GM21423 (cell line): Measurements from ENCODE around the gene AOAH.
"Not testable (repeated sequence)": the region's sequence is repeated elsewhere in the genome, so short reads cannot be mapped to it uniquely, and the experiment has no call there.

Experiments used
- ATAC-seq: cut with Tn5 transposase; IDR thresholded peaks from one replicate; pipeline ENCODE4 v1.9.1; 2021; ENCODE audit warnings: mild to moderate bottlenecking, moderate library complexity; ENCODE audit not compliant: unreplicated experiment

Gene AOAH

DNA sequence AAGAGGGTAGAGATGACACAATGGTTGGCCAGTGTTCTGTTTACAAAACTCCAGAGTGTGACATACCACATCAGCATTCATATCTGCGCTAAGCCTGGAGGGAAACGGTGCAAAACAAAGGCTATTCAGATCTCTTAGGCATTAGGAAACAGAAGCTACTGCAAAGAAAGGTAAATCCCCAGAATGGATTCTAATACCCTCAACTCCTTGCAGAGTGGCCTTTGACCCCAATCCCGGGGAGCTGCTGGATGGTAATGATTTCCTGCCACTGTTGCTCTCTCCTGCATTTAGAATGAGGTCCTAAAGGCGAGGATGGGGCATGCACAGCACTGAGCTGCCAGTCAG lies 65.2 kb downstream of the AOAH start:
- ATAC-seq = no peak

DNA sequence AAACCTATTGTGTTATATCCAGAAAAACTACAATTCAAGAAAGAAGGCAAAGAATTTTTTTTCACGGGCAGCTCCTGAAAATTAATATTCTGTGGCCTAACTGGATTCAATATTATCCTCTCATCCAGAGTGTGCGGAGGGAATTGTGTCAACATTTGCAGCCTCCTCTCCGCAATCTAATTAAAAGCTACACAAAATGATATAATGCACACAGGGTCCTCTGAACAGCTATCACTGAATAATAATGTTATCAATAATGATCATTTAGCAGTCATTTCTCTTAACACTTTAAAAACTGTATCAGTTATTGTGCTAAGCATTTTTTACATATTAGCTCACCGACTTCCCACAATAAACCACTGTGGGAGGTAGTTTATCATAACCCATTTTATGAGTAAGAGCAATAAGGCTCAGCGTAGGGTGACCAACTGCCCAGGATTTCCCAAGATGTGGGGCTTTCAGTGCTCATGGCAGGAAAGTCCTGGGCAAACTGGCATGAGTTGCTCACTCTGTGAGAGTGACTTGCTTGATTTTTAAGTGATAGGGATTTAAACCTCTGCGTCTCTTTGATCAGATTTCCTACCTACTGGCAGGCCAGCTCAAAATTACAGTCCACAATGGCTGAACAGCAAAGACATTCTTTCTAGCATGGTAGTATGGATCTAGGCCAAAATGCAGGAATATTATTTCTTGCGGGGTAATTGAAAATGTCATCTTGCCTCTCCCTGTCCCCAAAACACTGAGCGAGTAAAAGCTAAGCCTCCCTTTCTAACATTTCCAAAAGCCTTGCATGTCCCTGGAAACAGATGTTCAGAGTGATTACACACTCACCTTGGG lies 65.7 kb downstream of the AOAH start:
- ATAC-seq = no peak

DNA sequence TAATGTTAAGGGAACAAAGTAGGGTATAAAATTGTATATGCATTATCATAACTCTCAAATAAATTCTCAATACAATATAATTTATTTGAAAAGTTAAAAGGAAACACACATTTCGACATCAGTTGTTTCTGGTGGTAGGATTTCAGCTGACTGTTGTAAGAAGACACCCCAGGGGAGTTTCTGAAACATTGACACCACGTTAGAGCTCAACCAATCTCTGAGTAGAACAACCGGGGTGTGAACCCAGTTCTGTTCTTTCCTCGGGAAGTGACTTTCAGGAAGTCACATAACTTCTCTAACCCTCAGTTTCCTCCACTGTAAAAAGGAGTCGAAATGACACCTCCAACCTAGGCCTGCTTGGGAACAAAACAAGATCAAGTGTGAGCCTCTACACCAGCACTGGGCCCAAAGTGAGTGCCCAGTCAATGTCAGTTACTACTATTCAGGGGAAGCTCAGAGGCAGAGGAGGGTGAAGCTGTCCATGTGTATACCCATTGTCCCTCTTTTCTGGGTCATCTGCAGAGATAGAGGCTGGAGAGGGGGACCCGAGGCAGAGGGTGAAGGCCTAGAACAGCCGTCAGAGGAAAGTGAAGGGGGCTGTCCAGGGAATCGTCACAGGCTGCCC lies 67.1 kb downstream of the AOAH start:
- ATAC-seq = no peak

DNA sequence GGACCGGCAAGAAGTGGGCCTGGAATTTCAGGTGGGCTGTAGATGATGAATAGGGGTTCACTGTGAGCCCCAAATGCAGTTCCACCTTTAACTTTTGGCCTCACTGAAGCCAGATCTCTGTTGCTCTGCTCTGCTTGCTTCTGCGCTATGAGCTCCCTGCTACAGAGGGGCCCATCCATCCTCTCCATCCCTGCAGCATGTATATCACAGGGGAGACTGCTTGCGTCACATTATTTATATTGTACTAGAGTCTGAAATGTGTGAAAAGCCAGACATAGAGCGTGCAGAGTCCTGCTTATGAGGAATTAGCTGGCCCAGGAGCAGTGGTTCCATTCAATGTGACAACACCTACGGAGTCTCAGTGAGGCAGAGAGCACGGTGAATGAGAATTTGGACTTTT lies 69.9 kb downstream of the AOAH start:
- ATAC-seq = no peak

DNA sequence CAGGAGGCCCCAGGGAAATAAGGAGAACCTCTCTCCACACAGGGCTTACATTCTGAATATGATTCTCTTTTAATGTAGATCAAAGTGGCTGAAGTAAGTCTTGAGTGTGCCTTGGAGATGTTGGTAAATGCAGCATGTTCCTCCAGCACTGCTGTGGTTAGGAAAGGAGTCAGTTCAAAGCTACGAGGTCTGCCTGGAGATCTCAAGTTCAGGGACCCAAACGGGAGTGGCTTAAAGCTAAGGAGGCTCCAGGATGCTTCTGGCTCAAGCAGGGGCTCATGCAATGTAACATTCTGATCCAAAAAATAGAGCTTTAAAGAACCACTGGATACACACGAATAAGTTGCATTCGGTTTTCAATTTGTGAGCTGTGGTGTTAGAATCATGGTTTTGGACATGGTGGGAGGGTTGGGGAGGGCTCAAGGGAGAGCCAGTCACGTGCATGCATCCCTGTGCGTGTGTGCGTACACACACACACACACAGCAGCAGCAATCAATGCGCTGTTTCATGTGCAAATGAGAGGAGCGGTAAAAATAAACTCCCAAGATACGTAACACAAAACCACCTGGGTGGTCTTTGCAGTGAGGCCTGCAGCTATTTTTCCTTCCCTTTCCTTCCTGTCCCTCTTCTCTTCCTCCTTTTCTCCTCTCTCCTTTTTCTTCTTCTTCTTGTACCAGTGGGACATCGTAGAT lies 70.5 kb downstream of the AOAH start:
- ATAC-seq = no peak

DNA sequence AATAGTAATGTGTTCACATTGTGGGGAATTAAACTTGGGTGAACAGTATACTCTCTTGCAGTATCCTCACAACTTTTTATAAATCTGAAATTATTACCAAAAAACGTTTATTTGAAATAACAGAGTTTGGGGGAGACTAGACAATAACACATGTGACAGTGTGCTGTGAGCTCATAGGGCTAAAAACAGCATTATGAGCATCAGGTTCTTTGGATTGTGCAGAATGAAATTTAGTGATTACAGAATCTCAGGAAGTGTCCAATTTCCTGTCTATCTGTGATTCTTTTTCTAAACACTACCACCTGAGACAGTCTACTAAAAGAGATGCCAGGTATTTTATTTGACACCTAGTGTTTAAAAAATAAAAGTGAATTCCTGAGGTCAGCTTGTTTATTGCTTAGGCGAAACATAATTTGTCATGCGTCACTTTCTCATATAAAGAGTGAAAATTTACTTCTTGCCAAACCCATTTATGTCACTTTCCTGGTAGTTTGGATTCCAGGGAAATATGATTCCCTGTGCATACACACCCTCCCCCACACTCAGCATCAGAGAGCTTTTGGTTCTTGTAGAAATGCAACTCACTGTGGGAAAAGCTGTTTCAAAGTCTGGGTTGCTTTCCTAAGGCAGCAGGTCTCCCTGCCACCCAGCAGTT lies 71.2 kb downstream of the AOAH start:
- ATAC-seq = no peak

DNA sequence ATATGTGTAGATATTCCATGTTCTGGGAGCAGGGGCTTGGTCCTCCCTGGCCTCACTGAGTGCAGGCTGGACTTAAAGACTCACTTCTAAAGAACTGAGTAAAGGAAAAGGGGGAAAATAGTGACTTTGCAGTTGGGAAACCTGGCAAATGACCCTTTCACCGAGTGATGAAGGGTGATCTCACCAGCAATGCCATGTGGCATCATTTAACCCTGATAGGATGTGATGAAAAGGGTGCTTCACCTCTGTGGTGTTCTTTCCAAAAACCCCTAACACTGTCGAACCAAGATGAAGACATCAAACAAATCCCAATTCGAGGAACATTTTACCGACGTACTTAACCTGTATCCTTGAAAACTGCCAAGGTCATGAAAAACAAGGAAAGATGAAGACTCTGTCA lies 71.9 kb downstream of the AOAH start:
- ATAC-seq = no peak

DNA sequence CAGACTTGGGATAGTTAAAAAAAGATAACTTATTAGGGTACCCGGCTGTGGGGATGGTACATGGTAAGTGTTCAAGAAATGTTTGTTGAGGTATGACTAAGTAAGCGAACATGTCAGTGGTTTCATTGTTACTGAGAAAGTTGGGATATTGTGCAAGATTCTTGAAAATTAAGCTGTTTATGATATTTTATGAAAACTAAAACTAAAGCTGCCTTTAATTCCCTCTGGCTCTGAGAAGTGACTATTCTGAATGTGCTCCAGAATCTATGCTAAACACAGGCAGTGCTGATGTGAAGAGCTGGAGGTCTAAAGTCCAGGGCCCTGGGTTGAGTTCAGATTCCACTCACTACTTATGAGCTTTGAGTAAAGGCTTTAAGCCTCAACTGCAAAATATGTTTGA lies 72.9 kb downstream of the AOAH start:
- ATAC-seq = no peak

DNA sequence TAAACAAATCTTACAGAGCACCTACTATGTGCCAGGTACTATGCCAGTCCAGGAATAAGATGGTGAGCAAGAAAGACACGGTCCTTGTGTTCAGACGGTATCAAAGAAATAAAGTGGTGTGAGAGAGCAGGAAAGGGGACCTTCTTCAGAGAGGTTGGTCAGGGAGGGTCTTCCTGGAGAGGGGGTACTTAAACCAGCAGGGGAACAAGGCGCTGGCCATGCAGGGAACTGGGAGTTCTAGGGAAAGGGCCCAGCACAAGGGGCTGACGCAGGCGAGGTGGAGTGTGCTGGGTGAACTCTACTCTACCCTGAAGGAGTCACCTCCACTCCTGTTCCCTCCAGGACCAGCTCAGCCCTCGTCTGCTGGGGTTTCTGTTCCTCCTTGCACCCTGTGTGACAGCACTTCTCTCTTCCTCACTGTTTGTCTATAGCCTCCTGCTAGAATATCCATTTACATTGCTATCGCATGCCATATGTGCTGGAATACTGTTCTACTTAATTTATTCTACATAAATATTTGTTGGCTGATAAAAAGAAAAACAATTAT lies 73.5 kb downstream of the AOAH start:
- no peak for ATAC-seq

DNA sequence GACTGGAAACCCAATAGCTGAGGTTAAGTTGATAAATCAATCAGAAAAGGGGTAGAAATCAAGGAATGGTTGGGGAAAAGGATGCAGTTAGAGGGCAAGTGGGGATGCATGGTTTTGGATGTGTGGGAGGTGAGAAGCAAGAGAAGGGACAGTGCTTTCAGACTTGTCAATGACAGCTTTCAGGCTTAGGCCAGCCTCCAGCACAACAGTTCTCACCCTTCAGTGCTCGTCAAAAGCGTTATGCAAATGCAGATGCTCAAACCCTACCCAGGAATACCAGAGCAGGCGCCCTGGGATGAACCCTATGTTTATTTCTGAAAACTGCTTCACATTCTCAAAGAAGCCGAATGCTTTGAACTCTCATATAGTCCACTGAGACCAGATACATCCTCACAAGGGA lies 74.0 kb downstream of the AOAH start:
- no peak for ATAC-seq

DNA sequence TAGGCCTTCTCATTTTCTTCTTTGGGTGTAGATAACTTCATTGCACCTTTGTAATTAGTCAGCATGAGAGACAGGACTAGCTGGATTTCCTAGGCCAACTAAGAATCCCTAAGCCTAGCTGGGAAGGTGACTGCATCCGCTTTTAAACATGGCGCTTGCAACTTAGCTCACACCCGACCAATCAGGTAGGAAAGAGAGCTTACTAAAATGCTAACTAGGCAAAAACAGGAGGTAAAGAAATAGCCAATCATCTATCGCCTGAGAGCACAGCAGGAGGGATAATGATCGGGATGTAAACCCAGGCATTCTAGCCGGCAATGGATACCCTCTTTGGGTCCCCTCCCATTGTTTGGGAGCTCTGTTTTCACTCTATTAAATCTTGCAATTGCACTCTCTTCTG lies 75.0 kb downstream of the AOAH start:
- not testable (repeated sequence) for ATAC-seq

DNA sequence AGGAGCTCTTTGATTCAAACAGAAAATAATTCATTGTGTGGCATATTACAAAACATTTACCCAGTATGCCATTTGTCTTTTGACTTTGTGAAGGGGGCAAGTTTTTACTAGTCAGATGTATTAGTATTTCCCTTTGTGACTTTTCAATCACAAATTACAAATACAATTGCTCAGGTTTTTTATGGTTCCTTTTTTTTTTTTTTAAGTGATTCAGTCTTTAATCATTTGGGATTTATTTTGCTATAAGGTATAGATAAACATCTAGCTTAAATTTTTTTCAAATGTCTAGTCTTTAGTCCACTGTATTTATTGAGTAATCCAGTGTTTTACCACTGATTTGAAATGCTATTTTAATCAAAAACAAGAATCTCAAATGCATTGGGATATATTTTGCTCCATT lies 75.9 kb downstream of the AOAH start:
- no peak for ATAC-seq

DNA sequence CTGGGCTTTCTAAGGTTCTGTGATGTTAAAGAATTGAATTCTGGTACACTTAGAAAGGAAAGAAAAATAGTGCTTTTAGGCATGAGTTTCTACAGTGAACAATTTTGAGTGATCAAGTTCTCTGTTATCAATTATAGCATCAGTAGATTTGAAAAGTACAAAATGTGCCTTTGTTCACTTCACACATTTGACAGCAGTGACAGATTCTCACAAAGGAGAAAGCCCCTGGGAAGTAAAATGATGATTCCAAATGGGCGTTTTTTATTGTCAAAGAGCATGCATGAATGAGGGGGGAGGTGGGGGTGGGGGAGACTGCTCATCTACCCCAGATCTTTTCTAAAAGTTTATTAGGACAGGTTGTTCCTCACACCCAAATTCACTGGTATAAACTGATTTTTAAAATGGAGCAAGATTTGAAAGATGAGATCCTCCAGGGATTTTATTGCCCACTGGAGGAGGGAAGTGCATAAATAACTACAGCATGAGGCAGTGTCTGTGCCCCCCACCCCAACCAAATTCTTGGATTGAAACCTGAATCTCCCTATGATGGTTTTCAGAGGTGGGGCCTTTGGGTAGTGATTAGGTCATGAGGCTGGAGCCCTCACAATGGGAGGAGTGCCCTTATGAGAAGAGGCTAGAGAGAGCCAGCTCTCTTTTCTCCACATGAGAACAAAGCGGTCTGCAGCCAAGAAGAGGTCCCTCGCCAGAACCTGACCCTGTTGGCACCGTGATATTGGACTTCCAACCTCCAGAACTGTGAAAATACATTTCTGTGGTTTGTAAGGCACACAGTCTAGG lies 79.5 kb downstream of the AOAH start:
- no peak for ATAC-seq

DNA sequence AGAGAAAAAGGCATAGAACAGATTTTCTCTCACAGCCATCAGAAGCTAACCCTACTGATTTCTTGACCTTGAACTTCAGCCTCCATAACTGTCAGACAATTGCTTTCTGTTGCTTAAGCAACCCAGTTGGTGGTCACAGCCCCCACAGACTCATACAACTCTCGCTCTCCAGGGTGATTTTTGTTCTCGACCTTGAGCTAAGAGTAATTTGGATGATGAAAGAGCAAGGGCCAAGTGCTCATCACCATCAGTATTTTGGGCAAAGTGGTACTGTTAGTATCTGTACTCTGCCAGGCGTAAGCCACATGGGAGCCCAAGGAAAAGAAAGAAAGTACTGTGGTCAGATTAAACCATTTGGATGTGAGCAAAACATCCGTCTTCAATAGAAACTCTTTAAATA lies 81.9 kb downstream of the AOAH start:
- ATAC-seq = no peak

DNA sequence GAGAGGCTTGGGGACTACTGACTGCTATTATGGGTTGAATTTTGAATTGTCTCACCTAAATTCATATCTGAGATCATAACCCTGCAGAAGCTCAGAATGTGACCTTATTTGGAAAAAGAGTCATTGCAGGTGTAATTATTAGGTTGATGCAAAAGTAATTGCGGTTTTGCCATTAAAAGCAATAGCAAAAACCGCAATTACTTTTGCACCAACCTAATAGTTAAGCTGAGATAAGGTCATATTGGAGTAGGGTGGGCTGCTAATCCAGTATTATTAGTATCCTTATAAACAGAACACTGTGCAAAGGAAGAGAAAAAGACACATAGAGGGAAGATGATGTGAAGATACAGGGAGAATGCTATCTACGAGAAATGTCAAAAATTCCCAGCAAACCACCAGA lies 82.3 kb downstream of the AOAH start:
- ATAC-seq = no peak

DNA sequence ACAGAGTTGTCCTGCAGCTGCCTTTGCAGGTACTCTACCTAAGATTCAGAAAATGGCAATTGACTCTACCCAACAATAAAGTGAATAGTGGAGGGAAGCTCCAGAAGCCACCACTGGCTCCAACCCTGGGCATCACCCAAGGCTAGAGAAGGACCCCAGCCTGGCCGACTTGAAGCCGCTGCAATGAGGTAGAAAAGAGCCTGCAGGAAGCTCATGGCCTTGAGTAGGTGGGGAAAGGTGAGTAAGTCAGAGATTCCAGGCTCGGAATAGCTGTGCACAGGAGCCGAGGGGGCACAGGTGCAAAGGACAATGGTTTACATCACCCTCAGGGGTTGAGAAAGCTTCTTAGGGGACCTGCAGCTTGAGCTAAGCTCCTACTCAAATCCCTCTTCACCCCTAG lies 83.6 kb downstream of the AOAH start:
- ATAC-seq = no peak

DNA sequence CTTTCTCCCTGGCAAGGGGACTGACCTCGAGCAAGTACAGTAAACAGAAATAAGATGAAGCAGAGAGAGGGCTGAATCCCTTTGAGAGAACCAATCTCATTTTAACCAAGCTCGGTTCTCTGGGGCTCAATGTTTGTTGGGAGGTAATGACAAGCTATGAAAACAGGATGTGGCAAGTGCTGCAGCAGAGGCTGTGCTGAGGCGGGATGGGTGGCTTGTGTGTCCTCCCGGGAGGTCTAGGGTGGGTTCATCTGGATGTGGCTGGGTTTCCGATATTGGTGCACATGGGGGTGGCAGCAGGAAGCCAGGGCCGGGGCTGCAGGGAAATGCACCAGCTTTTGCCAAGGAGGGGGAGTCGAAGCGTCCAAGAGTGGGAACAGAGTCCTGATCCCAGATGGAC lies 84.5 kb downstream of the AOAH start:
- ATAC-seq = no peak

DNA sequence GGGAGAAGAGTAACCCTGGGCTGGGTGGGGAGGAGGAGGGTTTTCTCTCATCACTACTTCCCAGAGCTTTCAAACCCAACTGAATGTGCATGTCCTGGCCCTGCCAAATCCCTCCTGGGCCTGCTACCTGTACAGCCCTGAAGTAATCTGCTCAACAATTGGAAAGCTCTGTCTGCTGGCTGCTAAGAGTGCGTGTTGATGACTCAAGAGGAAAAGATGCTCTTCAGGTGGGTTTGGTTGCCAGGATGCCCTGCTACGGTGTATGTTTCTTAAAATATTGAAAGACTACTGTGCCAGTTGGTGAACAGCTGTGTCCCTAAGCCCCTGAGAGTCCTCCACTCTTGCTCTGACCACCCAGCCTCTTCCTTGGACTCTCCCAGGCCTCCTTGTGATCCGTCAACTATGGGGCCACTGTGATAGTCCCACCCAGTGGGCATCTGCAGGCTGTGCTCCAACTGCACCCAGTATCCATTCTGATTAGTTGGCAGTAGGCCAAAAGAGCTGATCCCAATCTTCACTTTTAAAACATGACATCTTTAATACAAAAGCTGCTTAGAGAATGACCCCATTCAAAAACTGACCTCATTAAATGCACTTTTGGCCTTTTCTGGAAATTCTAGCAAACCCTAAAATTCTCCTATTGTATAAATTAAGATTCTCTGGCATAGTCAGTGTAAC lies 85.6 kb downstream of the AOAH start:
- ATAC-seq = no peak

DNA sequence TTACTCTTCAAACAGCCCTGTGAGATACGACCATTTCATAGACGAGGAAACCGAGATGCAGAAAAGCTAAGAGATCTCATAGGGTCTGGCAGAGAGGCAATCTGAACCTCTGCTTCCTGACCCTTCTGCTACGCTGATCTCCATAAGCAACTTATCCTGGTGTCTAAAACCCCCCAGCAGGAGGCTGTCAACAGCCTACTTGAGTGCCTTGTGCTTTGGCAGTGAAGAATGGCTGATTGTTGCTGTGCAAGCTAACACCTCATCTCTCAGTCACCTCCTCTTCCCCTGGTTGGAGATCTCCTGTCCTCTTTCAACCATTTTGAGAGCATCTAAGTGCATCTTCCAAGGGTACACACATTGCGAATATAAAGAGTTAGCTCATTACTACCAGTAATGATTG lies 86.2 kb downstream of the AOAH start:
- ATAC-seq = no peak

DNA sequence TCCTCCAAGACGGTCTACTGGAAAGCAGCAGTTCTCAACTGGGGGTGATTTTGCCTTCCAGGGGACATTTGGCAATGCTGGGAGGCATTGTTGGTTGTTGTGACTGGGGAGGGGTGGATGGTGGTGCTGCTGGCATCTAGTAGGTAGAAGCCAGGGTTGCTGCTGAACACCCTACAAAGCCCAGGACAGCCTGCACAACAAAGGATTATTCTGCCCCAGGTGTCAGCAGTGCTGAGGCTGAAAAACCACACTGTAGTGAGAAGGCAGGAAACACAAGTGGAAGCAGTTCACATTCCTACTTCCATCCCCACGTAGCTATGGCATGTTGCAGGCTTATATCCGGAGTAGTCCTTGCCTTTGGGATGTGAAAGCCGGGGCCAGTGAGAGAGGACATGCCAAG lies 86.9 kb downstream of the AOAH start:
- ATAC-seq = no peak
